Gastrocnemius medialis (tissue), 4 donors: ENCODE measurements around the gene TBX15.

Experiments used
- POLR2A ChIP-seq, 2 donors: fragments of 450-650 bp; IDR thresholded peaks; one replicate each; pipeline ENCODE4 v1.6.1; 2017; ENCODE audit warnings: antibody characterized with exemption in 2 of 2, mild to moderate bottlenecking in 2 of 2, moderate library complexity in 2 of 2
- TF ChIP-seq, protein P1 (sequence below), 5 experiments: fragments of 450-650 bp in 3 of 5; fragments of 200-600 bp in 2 of 5; sonication (generic) in 2 of 5; IDR thresholded peaks in 4 of 5; conservative IDR thresholded peaks in 1 of 5; 1 replicate in 4 of 5; 2 replicates in 1 of 5; pipeline ENCODE4 v1.5.1; 2016 to 2019; ENCODE audit warnings: antibody characterized with exemption in 5 of 5, mild to moderate bottlenecking in 3 of 5, moderate library complexity in 3 of 5

DNA sequence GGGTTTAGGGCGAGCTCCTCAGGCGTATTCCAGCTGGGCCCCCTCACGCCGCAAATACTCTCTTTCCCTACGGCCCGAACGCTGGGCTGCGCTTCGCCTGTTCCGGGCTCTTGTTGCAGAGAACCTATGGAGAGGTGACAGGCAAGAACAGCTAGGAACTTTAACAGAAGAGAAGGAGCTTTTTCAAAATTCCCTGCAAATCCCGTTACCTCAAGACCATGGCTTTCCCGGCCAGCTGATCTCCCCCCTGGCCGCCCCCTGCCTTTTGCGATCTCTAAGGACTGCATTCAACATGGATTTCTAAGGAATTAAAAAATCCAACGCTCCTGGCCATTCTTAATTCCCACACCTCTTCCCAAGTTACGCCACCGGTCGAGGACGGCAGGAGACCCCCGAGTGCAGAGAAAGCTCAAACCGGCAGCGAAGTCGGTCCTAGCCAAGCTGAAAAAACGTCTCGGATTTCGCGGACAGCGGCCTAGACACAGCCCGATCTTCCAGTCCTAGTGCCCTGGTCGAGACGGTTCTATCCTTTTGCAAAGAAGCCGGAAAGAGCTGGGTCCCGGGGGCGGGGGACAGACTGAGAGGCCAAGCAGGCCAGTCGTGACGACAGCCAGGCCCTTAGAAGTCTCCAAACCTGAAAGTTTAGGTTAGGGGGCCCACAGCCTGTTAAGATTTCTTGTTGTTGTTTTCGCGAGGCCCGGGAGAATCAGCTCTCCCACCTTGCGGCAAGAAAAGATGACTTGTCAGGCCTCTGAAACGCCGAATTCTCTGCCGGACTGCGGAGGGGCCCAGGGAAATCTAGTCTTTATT is 1.1 kb upstream of the TBX15 start:
- TF ChIP-seq, protein P1, sequence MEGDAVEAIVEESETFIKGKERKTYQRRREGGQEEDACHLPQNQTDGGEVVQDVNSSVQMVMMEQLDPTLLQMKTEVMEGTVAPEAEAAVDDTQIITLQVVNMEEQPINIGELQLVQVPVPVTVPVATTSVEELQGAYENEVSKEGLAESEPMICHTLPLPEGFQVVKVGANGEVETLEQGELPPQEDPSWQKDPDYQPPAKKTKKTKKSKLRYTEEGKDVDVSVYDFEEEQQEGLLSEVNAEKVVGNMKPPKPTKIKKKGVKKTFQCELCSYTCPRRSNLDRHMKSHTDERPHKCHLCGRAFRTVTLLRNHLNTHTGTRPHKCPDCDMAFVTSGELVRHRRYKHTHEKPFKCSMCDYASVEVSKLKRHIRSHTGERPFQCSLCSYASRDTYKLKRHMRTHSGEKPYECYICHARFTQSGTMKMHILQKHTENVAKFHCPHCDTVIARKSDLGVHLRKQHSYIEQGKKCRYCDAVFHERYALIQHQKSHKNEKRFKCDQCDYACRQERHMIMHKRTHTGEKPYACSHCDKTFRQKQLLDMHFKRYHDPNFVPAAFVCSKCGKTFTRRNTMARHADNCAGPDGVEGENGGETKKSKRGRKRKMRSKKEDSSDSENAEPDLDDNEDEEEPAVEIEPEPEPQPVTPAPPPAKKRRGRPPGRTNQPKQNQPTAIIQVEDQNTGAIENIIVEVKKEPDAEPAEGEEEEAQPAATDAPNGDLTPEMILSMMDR (IDR thresholded peaks at IDR 0.05 in 4 of 5, conservative IDR thresholded peaks at IDR 0.05 in 1 of 5) = no peak
- peak in 1 of 2 donors; percentile 30 for TF ChIP-seq POLR2A (IDR thresholded peaks at IDR 0.05)
